ENCODE measurements around the gene TMCC1.
"Not testable (repeated sequence)": the region's sequence is repeated elsewhere in the genome, so short reads cannot be mapped to it uniquely, and the experiment has no call there.

The TMCC1 gene

GRCh38 chr3:129657261-129658046, 236.1 kb downstream of the TMCC1 start:
- no peak for DNase-seq (ENCODE audit: insufficient read length, low spot score)
- FAIRE-seq = no peak

GRCh38 chr3:129656659-129657247, 236.8 kb downstream of the TMCC1 start:
- no peak for DNase-seq (ENCODE audit: insufficient read length, low spot score)

GRCh38 chr3:129655291-129655700, 238.2 kb downstream of the TMCC1 start:
- no peak for DNase-seq (ENCODE audit: insufficient read length, low spot score)
- FAIRE-seq = no peak

More at GRCh38 chr3:129656659-129657247, 236.8 kb downstream of the TMCC1 start:
- FAIRE-seq = no peak

- no peak for FAIRE-seq
Observed at GRCh38 chr3:129654131-129654530, 239.4 kb downstream of the TMCC1 start.

GRCh38 chr3:129653019-129653418, 240.5 kb downstream of the TMCC1 start:
- no peak for DNase-seq (ENCODE audit: insufficient read length, low spot score)
- FAIRE-seq = no peak

More at GRCh38 chr3:129654131-129654530, 239.4 kb downstream of the TMCC1 start:
- DNase-seq (ENCODE audit: insufficient read length, low spot score) = no peak

GRCh38 chr3:129651435-129652202, 241.9 kb downstream of the TMCC1 start:
- no peak for FAIRE-seq
- DNase-seq (ENCODE audit: insufficient read length, low spot score) = peak; percentile 76

- FAIRE-seq (no peak), DNase-seq (ENCODE audit: insufficient read length, low spot score) (peak; percentile 50)
Observed at GRCh38 chr3:129650256-129650872, 243.1 kb downstream of the TMCC1 start.

GRCh38 chr3:129648391-129648790, 245.1 kb downstream of the TMCC1 start:
- DNase-seq (ENCODE audit: insufficient read length, low spot score) = no peak

GRCh38 chr3:129645286-129645685, 248.2 kb downstream of the TMCC1 start:
- DNase-seq (ENCODE audit: insufficient read length, low spot score) (no peak), FAIRE-seq (no peak)

More at GRCh38 chr3:129648391-129648790, 245.1 kb downstream of the TMCC1 start:
- FAIRE-seq = no peak

GRCh38 chr3:129644836-129645235, 248.7 kb downstream of the TMCC1 start:
- DNase-seq (ENCODE audit: insufficient read length, low spot score) (no peak), FAIRE-seq (no peak)

GRCh38 chr3:129641567-129642260, 251.8 kb downstream of the TMCC1 start:
- not testable (repeated sequence) for DNase-seq (ENCODE audit: insufficient read length, low spot score); FAIRE-seq

- not testable (repeated sequence) for DNase-seq (ENCODE audit: insufficient read length, low spot score); FAIRE-seq
Observed at GRCh38 chr3:129640985-129641384, 252.5 kb downstream of the TMCC1 start.

GRCh38 chr3:129638481-129638880, 255.0 kb downstream of the TMCC1 start:
- FAIRE-seq (no peak), DNase-seq (ENCODE audit: insufficient read length, low spot score) (no peak)

- DNase-seq (ENCODE audit: insufficient read length, low spot score) (no peak), FAIRE-seq (no peak)
Observed at GRCh38 chr3:129636082-129636481, 257.4 kb downstream of the TMCC1 start.

- FAIRE-seq (no peak), DNase-seq (ENCODE audit: insufficient read length, low spot score) (no peak)
Observed at GRCh38 chr3:129635656-129636055, 257.9 kb downstream of the TMCC1 start.

- FAIRE-seq (no peak), DNase-seq (ENCODE audit: insufficient read length, low spot score) (no peak)
Observed at GRCh38 chr3:129633751-129634481, 259.6 kb downstream of the TMCC1 start.

- FAIRE-seq (no peak), DNase-seq (ENCODE audit: insufficient read length, low spot score) (no peak)
Observed at GRCh38 chr3:129632977-129633376, 260.5 kb downstream of the TMCC1 start.

GRCh38 chr3:129632556-129632955, 261.0 kb downstream of the TMCC1 start:
- FAIRE-seq (no peak), DNase-seq (ENCODE audit: insufficient read length, low spot score) (no peak)

GRCh38 chr3:129632056-129632455, 261.5 kb downstream of the TMCC1 start:
- DNase-seq (ENCODE audit: insufficient read length, low spot score) (no peak), FAIRE-seq (no peak)

- FAIRE-seq (no peak), DNase-seq (ENCODE audit: insufficient read length, low spot score) (no peak)
Observed at GRCh38 chr3:129629011-129629410, 264.5 kb downstream of the TMCC1 start.
